Mesothelial cell of epicardium (in vitro differentiated cells): ENCODE data around the gene RSRC1. TPM values are rescaled to one million over a fixed set of nuclear protein-coding genes. Genes with fewer than 3 reads are reported as not detected.

Source experiments
- DNase-seq, 2 experiments: peaks; one replicate each; pipeline ENCODE4 v3.0.0; 2021; ENCODE audit warnings: low spot score in 2 of 2; ENCODE audit not compliant: unreplicated experiment in 2 of 2
- H3K27ac Mint-ChIP-seq: 2 replicates; pipeline ENCODE4 v1.8.0; 2021; ENCODE audit warnings: mixed read lengths
- H3K27me3 Mint-ChIP-seq: 2 replicates; pipeline ENCODE4 v1.8.0; 2021; ENCODE audit warnings: low read depth, mixed read lengths
- H3K36me3 Mint-ChIP-seq: 2 replicates; pipeline ENCODE4 v1.8.0; 2021; ENCODE audit warnings: mixed read lengths
- H3K4me1 Mint-ChIP-seq: 2 replicates; pipeline ENCODE4 v1.8.0; 2021; ENCODE audit warnings: mixed read lengths
- H3K4me3 Mint-ChIP-seq: 2 replicates; pipeline ENCODE4 v1.8.0; 2021; ENCODE audit warnings: mild to moderate bottlenecking, moderate library complexity, mixed read lengths
- H3K9me3 Mint-ChIP-seq: 2 replicates; pipeline ENCODE4 v1.8.0; 2021; ENCODE audit warnings: mixed read lengths
- CTCF ChIP-seq: fragments of 200-600 bp; sonication (generic); IDR thresholded peaks from one replicate; pipeline ENCODE4 v1.5.0; 2021; ENCODE audit warnings: antibody characterized with exemption; ENCODE audit not compliant: unreplicated experiment
- total RNA-seq: library from RNA; stranded (reverse); gene quantifications from 3 replicates; pipeline ENCODE4 v1.2.1, GENCODE V29; 2021

RSRC1 gene
- total RNA-seq, 1 donor from 2014 or later = 34.9 TPM

GRCh38 chr3:158347966-158348365 lies 238.1 kb downstream of the RSRC1 start:
- no peak for DNase-seq
- Mint-ChIP-seq H3K4me3 (no peak overlapping the region), H3K27ac (no peak overlapping the region), H3K36me3 (no peaks in the 10 kb centered on the region), H3K9me3 (no peaks in the 10 kb centered on the region), H3K4me1 (no peaks in the 10 kb centered on the region), H3K27me3 (no peaks in the 10 kb centered on the region)
- no peak for TF ChIP-seq CTCF

GRCh38 chr3:158350971-158351370 lies 241.1 kb downstream of the RSRC1 start:
- Mint-ChIP-seq H3K36me3 (no peaks in the 10 kb centered on the region), H3K9me3 (no peaks in the 10 kb centered on the region), H3K27me3 (no peaks in the 10 kb centered on the region), H3K27ac (no peak overlapping the region), H3K4me3 (no peak overlapping the region), H3K4me1 (no peaks in the 10 kb centered on the region)
- TF ChIP-seq CTCF = no peak
- no peak for DNase-seq

GRCh38 chr3:158352551-158352950 lies 242.7 kb downstream of the RSRC1 start:
- DNase-seq = no peak
- Mint-ChIP-seq H3K9me3 (no peaks in the 10 kb centered on the region), H3K27me3 (no peaks in the 10 kb centered on the region), H3K4me3 (no peak overlapping the region), H3K36me3 (no peaks in the 10 kb centered on the region), H3K4me1 (no peaks in the 10 kb centered on the region), H3K27ac (no peak overlapping the region)
- no peak for TF ChIP-seq CTCF

GRCh38 chr3:158354713-158355112 lies 244.8 kb downstream of the RSRC1 start:
- Mint-ChIP-seq H3K36me3 (no peaks in the 10 kb centered on the region), H3K4me3 (no peak overlapping the region), H3K27me3 (no peaks in the 10 kb centered on the region), H3K27ac (no peak overlapping the region), H3K9me3 (no peaks in the 10 kb centered on the region), H3K4me1 (no peaks in the 10 kb centered on the region)
- DNase-seq = no peak
- TF ChIP-seq CTCF = no peak

- no peaks in the 10 kb centered on the region for H3K4me1 Mint-ChIP-seq
- no peak overlapping the region for H3K4me3 Mint-ChIP-seq
- H3K27me3 Mint-ChIP-seq = no peaks in the 10 kb centered on the region
- TF ChIP-seq CTCF = no peak
- no peak overlapping the region for H3K27ac Mint-ChIP-seq
- H3K9me3 Mint-ChIP-seq = no peaks in the 10 kb centered on the region
- H3K36me3 Mint-ChIP-seq = no peaks in the 10 kb centered on the region
- no peak for DNase-seq
Measured at GRCh38 chr3:158355623-158356588, 246.0 kb downstream of the RSRC1 start.
